GM21515 (cell line): ENCODE measurements around the gene NUTM2A.
"Not testable (repeated sequence)": the region's sequence is repeated elsewhere in the genome, so short reads cannot be mapped to it uniquely, and the experiment has no call there.

Source experiments
- ATAC-seq: cut with Tn5 transposase; IDR thresholded peaks from one replicate; pipeline ENCODE4 v1.9.1; 2021; ENCODE audit not compliant: unreplicated experiment

The NUTM2A gene

DNA sequence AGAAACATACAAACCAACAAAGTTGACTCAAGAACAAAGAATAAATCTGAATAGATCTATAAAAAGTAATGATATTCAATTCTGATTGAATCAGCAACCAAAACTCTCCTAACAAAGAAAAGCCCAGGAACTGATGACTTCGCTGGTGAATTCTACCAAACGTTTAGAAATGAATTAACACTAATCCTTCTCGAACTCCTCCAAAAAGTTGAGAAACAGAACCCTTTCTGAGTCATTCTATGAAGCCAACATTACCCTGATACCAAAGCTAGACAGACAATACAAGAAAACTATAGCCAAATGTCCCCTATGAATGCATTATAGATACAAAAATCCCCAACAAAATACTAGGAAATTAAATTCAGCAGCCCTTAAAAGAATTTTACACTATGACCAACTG is 16.9 kb downstream of the NUTM2A start:
- ATAC-seq = not testable (repeated sequence)

DNA sequence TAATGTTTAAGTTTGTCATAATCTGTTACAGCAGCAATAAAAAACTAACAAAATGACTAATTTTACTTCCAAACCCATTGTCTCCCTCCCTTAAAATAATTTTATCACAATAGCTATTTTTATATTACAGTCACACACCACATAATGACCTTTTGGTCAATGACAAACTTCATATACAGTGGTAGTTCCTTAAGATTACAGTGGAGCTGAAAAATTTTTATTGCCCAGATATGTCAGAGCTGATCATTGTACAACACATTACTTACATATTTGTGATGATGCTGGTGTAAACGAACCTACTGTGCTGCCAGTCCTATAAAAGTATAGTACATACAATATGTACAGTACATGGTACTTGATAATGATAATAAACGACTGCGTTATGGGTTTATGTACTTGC is 22.1 kb downstream of the NUTM2A start:
- ATAC-seq = not testable (repeated sequence)

DNA sequence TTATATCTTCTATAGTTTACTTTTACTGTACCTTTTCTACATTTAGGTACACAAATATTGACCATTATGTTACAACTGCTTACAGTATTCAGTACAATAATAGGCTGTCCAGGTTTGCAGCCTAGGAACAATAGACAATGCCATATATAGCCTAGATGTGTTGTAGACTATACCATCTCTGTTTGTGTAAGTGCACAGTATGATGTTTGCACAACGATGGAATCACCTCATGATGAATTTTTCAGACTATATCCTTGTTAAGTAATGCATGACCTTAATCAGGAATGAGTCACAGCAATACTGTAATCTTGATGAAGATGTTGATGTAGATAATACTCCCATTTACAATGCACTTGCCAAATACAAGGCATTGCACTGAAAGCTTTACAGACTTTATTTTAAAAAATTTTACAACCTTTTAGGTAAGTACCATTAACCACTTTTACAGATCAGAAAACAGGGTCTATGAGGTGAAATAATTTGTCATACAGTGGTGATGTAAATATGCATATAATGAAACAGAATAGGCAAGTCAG is 23.6 kb downstream of the NUTM2A start:
- not testable (repeated sequence) for ATAC-seq

DNA sequence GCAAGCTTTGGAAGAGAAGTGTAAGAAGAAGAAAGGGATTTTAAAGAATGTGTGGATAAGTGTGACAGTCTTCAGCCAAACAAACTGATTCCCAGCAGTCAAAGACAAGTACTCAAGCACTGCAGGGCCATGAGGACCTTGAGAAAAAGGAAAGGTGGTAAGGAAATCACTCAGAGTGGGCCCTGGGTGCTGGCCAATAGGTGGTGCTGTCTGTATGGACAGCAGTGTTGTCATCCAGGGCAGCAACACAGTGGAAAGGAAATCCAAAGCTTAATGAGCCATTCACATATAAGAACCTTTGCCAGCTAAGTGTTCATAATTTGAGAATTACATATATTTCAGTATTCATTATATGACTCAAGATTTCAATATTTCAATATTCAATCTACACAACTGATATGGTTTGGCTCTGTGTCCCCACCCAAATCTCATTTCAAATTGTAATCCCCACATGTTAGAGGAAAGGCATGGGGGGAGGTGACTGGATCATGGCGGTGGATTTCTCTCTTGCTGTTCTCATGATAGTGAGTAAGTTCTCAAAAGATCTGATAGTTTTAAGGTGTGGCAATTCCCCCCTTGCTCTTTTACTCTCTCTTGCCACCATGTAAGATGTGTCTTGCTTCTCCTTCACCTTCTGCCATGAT is 55.6 kb downstream of the NUTM2A start:
- ATAC-seq = not testable (repeated sequence)
